A673 (cell line): ENCODE results near the gene KCNK18. TPM values are rescaled to one million over a fixed set of nuclear protein-coding genes. Genes with fewer than 3 reads are reported as not detected.

Source experiments
- BruUV-seq: library from RNA; stranded (reverse); fragments of 400-500 nt; replicated peaks from 2 replicates; lab custom pipeline; 2021; lab: Mats Ljungman, UMichigan
- CTCF ChIA-PET: fragments of 300-600 bp; sonication (Branson Sonifier 250); formaldehyde crosslinking; loops from one replicate; lab custom pipeline; 2022; ENCODE audit warnings: antibody characterized with exemption; lab: Charles Lee
- POLR2A ChIA-PET: fragments of 300-600 bp; sonication (Branson Sonifier 250); formaldehyde crosslinking; loops from one replicate; lab custom pipeline; 2022; ENCODE audit warnings: antibody characterized with exemption; ENCODE audit not compliant: low non-redundant PET; lab: Charles Lee
- DNase-seq: peaks from one replicate; pipeline ENCODE4 v3.0.0-alpha.2; 2015; ENCODE audit warnings: low spot score
- H3K27ac ChIP-seq: fragments of 200-600 bp; sonication (generic); 2 replicates; pipeline ENCODE4 v1.5.1; 2016; ENCODE audit warnings: mixed run types, low read depth, mild to moderate bottlenecking, mixed read lengths, antibody characterized with exemption, low read length; ENCODE audit not compliant: poor library complexity, severe bottlenecking
- H3K27me3 ChIP-seq: fragments of 200-600 bp; sonication (generic); replicated peaks from 2 replicates; pipeline ENCODE4 v1.6.1; 2017; ENCODE audit warnings: mixed run types, low read depth, mild to moderate bottlenecking, mixed read lengths, antibody characterized with exemption, low read length; ENCODE audit not compliant: insufficient read depth, poor library complexity
- H3K36me3 ChIP-seq: fragments of 200-600 bp; sonication (generic); 2 replicates; pipeline ENCODE4 v1.6.1; 2016; ENCODE audit warnings: mixed run types, mild to moderate bottlenecking, mixed read lengths, antibody characterized with exemption, low read length; ENCODE audit not compliant: insufficient read depth, poor library complexity, severe bottlenecking
- H3K4me1 ChIP-seq: fragments of 200-600 bp; sonication (generic); 2 replicates; pipeline ENCODE4 v1.6.1; 2017; ENCODE audit warnings: mixed run types, mild to moderate bottlenecking, mixed read lengths, antibody characterized with exemption, low read length; ENCODE audit not compliant: insufficient read depth, poor library complexity, severe bottlenecking
- H3K4me3 ChIP-seq: fragments of 200-600 bp; sonication (generic); 2 replicates; pipeline ENCODE4 v1.5.1; 2016; ENCODE audit warnings: low read depth, mixed run types, mild to moderate bottlenecking, mixed read lengths, low read length; ENCODE audit not compliant: poor library complexity, severe bottlenecking
- H3K9me3 ChIP-seq: fragments of 200-600 bp; sonication (generic); 2 replicates; pipeline ENCODE4 v1.6.1; 2016; ENCODE audit warnings: mixed run types, low read depth, mild to moderate bottlenecking, mixed read lengths, antibody characterized with exemption, low read length; ENCODE audit not compliant: poor library complexity, severe bottlenecking
- EZH2 ChIP-seq: fragments of 200-600 bp; sonication (generic); IDR thresholded peaks from 2 replicates; pipeline ENCODE4 v1.6.1; 2017; ENCODE audit warnings: borderline replicate concordance, low read depth, mild to moderate bottlenecking, mixed read lengths, antibody characterized with exemption, low read length; ENCODE audit not compliant: poor library complexity, severe bottlenecking
- intact Hi-C: fragments of 100-400 bp; cut with micrococcal nuclease; formaldehyde crosslinking; loops from one replicate; pipeline ENCODE4 v1.10.0; 2022; ENCODE audit not compliant: unreplicated experiment
- total RNA-seq: library from RNA; stranded (reverse); gene quantifications from 2 replicates; pipeline ENCODE4 v1.2.3, GENCODE V29; 2021
- TF ChIP-seq, protein P1 (sequence below): fragments of 300-800, 200-600 bp; sonication (generic); conservative IDR thresholded peaks from 2 replicates; pipeline ENCODE4 v1.5.1; 2017; ENCODE audit warnings: low read depth, mild to moderate bottlenecking, antibody characterized with exemption, low read length, moderate library complexity, mixed read lengths

The KCNK18 gene
- total RNA-seq, 1 experiment from 2014 or later = 0.43 TPM

DNA sequence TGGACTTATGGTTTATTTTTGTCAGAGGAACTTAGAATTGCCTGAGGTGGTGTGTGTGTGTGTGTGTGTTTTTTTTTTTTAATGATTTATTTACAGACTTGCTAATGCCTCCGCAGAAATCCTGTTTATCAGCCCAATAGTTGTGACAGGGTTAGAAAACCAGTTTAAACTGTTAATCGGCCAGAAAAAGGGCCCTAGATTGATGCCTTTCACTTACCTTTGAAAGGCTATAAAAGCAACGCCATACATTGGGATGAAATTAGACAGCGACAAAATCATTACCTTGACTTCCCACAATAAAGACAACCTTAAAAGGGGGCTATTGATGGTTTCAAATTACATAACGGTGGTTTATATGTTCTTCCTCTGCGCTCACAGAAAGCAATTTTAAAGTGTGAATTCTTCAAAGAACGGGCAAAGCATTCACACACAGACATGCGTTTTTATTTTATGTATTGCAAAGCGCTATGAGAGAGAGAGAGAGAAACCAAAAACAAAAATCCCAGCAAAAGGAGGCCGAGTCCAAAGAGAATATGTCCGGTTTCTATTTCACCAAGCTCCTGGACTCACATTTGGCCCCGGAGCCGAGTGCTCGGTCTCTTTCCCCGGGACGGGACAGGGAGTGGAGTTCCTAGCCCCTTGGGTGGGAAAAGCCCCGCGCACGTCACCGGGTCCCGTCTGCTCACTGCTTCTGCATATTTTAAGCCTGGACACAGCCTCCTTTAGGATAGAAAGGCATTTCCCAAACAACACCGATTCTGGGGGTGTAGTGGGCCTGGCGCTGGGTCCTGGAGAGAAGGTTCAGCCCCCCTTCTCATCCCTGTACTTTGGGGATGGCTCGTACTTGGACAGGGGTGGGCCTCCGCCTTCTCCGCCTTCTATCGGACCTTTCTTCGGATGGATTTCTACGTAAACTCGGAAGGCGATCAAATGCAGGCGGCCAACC, 32.4 kb upstream of the KCNK18 start:
- TSS peak; percentile 23 for BruUV-seq
- no peak for TF ChIP-seq EZH2
- TF ChIP-seq, protein P1, sequence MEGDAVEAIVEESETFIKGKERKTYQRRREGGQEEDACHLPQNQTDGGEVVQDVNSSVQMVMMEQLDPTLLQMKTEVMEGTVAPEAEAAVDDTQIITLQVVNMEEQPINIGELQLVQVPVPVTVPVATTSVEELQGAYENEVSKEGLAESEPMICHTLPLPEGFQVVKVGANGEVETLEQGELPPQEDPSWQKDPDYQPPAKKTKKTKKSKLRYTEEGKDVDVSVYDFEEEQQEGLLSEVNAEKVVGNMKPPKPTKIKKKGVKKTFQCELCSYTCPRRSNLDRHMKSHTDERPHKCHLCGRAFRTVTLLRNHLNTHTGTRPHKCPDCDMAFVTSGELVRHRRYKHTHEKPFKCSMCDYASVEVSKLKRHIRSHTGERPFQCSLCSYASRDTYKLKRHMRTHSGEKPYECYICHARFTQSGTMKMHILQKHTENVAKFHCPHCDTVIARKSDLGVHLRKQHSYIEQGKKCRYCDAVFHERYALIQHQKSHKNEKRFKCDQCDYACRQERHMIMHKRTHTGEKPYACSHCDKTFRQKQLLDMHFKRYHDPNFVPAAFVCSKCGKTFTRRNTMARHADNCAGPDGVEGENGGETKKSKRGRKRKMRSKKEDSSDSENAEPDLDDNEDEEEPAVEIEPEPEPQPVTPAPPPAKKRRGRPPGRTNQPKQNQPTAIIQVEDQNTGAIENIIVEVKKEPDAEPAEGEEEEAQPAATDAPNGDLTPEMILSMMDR = no peak
- no peak for DNase-seq
- intact Hi-C loops = loop anchor here (2.0 to 5.0 kb wide), 2 partner anchors 74 to 273 kb away; no protein-coding TSS in a partner anchor
- Histone ChIP-seq H3K27me3 (no peaks in the 10 kb centered on the region), H3K9me3 (no peaks in the 10 kb centered on the region), H3K4me3 (peak overlapping the region; percentile 55), H3K27ac (peak overlapping the region; percentile 73), H3K36me3 (no peaks in the 10 kb centered on the region), H3K4me1 (peaks cover 54% of the 10 kb centered on the region)
- POLR2A ChIA-PET = no interaction called here
- CTCF ChIA-PET = interaction anchor here (3.3 kb wide), 1 partner anchor 368 kb away, joined by 28 read pairs; no protein-coding TSS in a partner anchor

DNA sequence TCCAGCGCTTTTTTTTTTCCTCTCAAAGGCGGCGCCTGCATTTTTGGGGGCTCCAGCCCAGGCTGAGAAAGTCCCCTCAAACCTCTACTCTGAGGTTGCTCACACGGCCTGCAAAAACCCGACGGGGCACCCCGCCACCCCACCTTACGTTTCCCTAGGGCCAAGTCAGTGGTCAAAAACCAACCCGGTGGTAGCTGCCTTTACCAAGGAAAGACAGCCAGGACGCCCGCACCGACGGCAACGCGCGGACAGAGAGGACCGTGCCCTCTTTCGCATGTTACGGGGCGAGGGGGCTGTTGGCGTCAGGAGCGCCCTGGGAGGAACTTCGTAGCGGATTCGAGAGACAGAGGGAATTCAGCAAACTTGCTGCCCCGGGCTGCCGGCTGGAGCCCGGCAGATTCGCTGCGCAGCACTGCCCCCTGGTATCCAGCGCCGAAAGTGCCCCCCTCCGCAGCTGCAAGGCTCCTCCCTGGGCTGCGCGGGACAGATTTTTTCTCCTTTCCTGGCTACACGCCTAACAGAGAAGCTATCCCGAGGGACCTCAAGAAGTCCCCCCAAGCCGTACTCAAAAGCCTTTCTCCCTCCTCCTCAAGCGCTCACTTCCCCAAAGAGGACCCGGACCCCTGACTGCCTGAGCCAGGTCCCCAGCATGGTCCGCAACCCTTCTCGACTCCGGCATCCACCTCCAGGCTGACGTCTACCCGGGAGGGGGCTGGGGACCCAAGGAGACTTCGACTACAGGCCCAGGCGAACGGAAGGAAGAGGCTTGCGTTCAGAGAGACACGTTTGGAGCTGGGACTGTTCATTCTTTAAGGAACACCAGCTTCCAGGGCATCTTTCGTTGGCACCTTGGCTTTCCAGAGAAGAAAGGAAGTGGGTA, 31.5 kb upstream of the KCNK18 start:
- peak; percentile 94 for DNase-seq
- Histone ChIP-seq H3K9me3 (no peaks in the 10 kb centered on the region), H3K4me1 (peaks cover 49% of the 10 kb centered on the region), H3K36me3 (no peaks in the 10 kb centered on the region), H3K4me3 (peak overlapping the region; percentile 55), H3K27ac (peak overlapping the region; percentile 73), H3K27me3 (no peaks in the 10 kb centered on the region)
- intact Hi-C loops = loop anchor here (2.0 to 5.0 kb wide), 3 partner anchors 75 to 273 kb away; no protein-coding TSS in a partner anchor
- ChIA-PET POLR2A (no interaction called here), CTCF (interaction anchor here (0.9 to 3.3 kb wide), 7 partner anchors 9 to 369 kb away, joined by 3 to 28 read pairs (median 13); no protein-coding TSS in a partner anchor)
- no TSS peak for BruUV-seq
- TF ChIP-seq, protein P1 = peak; percentile 89
- no peak for TF ChIP-seq EZH2
